ENCODE measurements around the gene ATG10.

GRCh38 chr5:82259172-82259800, 287.5 kb downstream of the ATG10 start:
- no peak for TF ChIP-seq SP1 (IDR thresholded peaks at IDR 0.05)
- no peak for TF ChIP-seq TARDBP (IDR thresholded peaks at IDR 0.05)
- TF ChIP-seq ELF4 (IDR thresholded peaks at IDR 0.05), result no peak
- TF ChIP-seq SUZ12 (IDR thresholded peaks at IDR 0.05), result no peak
- no peak for TF ChIP-seq PKNOX1 (IDR thresholded peaks at IDR 0.05)
- TF ChIP-seq FOXM1 (IDR thresholded peaks at IDR 0.05; ENCODE audit: borderline replicate concordance), result no peak
- TF ChIP-seq BHLHE40 (IDR thresholded peaks at IDR 0.05; ENCODE audit: borderline replicate concordance), result no peak

All from HEK293T (cell line).